WTC11 (cell line): ENCODE measurements around the gene PXT1. TPM values are rescaled to one million over a fixed set of nuclear protein-coding genes. Genes with fewer than 3 reads are reported as not detected.
A peak's percentile ranks its signal among the peaks of the same experiment; 100 is the strongest.

Experiments
- ATAC-seq: fragments of 200-7000 bp; cut with Tn5 transposase; 2 replicates; pipeline ENCODE4 v1.10.0; 2021; ENCODE audit warnings: mild to moderate bottlenecking, moderate library complexity
- CTCF ChIA-PET: fragments of 300-600 bp; sonication (Branson Sonifier 250); formaldehyde crosslinking; loops from one replicate; lab custom pipeline; 2021; ENCODE audit warnings: antibody characterized with exemption; lab: Charles Lee
- POLR2A ChIA-PET: fragments of 350-600 bp; sonication (Branson Sonifier 250); formaldehyde crosslinking; loops from one replicate; lab custom pipeline; 2021; ENCODE audit warnings: antibody characterized with exemption; lab: Charles Lee
- DNase-seq: peaks from one replicate; pipeline ENCODE4 v3.0.0; 2021; ENCODE audit warnings: low spot score
- H3K27ac Mint-ChIP-seq: 2 replicates; pipeline ENCODE4 v1.8.0; 2021; ENCODE audit warnings: mixed read lengths
- H3K27me3 Mint-ChIP-seq: 2 replicates; pipeline ENCODE4 v1.8.0; 2021; ENCODE audit warnings: low read depth, mild to moderate bottlenecking, moderate library complexity, mixed read lengths
- H3K36me3 Mint-ChIP-seq: 2 replicates; pipeline ENCODE4 v1.8.0; 2021; ENCODE audit warnings: mixed read lengths
- H3K4me1 Mint-ChIP-seq: 2 replicates; pipeline ENCODE4 v1.8.0; 2022; ENCODE audit warnings: mixed read lengths
- H3K4me3 Mint-ChIP-seq: 2 replicates; pipeline ENCODE4 v1.8.0; 2021; ENCODE audit warnings: mild to moderate bottlenecking, moderate library complexity, mixed read lengths
- H3K9me3 Mint-ChIP-seq: 2 replicates; pipeline ENCODE4 v1.8.0; 2021; ENCODE audit warnings: mixed read lengths
- AR ChIP-seq: fragments of 250-450 bp; sonication (Bioruptor Pico); IDR thresholded peaks from 2 replicates; pipeline ENCODE4 v1.9.0; 2021; ENCODE audit warnings: mild to moderate bottlenecking
- ATF6 ChIP-seq: sonication (generic); formaldehyde crosslinking; IDR thresholded peaks from 2 replicates; pipeline ENCODE4 v1.8.1; 2023; ENCODE audit warnings: mild to moderate bottlenecking, missing genetic modification reagents
- HMGXB4 ChIP-seq: sonication (generic); formaldehyde crosslinking; IDR thresholded peaks from 2 replicates; pipeline ENCODE4 v1.8.1; 2023; ENCODE audit warnings: mild to moderate bottlenecking, moderate library complexity, missing genetic modification reagents
- NR2C2 ChIP-seq: sonication (generic); formaldehyde crosslinking; IDR thresholded peaks from 2 replicates; pipeline ENCODE4 v1.8.0; 2022; ENCODE audit warnings: mild to moderate bottlenecking, missing genetic modification reagents
- ZNF121 ChIP-seq: sonication (generic); formaldehyde crosslinking; IDR thresholded peaks from 2 replicates; pipeline ENCODE4 v1.8.0; 2023; ENCODE audit warnings: missing genetic modification reagents
- ZNF512 ChIP-seq: sonication (generic); formaldehyde crosslinking; IDR thresholded peaks from 2 replicates; pipeline ENCODE4 v1.8.1; 2022; ENCODE audit warnings: missing genetic modification reagents, borderline replicate concordance
- total RNA-seq: library from RNA; stranded (reverse); gene quantifications from 3 replicates; pipeline ENCODE4 v1.2.3, GENCODE V29; 2021
- TF ChIP-seq, protein P1 (sequence below): fragments of 250-450 bp; sonication (Bioruptor Pico); IDR thresholded peaks from 2 replicates; pipeline ENCODE4 v1.9.0; 2021; ENCODE audit warnings: mild to moderate bottlenecking, borderline replicate concordance
- TF ChIP-seq, protein P2 (sequence below): fragments of 250-450 bp; sonication (Bioruptor Pico); IDR thresholded peaks from 2 replicates; pipeline ENCODE4 v1.8.0; 2021; ENCODE audit warnings: mild to moderate bottlenecking

The PXT1 gene
- total RNA-seq, 1 experiment from 2014 or later: 0.15 TPM

- TF ChIP-seq HMGXB4 (CRISPR knock-in tag) (0 out of 2 replicates have a peak, but pooled peaks have one; percentile 64), AR (CRISPR knock-in tag) (no peak)
These were observed at the start of gene PXT1, which contains the start of gene KCTD20 (continued) for GRCh38 chr6:36442671-36443470.

DNA sequence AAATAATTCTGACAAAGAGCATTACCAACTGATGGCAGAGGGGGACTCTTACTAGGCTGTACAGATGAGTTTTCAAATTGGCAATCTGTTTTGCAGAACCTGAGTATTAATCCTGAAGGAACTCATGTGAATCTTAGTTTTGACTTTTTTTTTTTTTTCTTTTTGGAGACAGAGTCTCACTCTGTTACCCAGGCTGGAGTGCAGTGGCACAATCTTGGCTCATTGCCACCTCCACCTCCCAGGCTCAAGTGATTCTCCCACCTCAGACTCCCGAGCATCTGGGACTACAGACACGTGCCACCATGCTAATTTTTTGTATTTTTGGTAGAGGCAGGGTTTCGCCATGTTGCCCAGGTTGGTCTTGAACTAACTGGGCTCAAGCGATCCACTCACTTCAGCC lies 49.4 kb upstream of the PXT1 start:
- Mint-ChIP-seq H3K9me3 (no peaks in the 10 kb centered on the region), H3K27ac (peak overlapping the region; percentile 62), H3K36me3 (peaks cover 32% of the 10 kb centered on the region)
- ChIA-PET POLR2A (no interaction called here), CTCF (interaction anchor here (0.6 to 2.5 kb wide), 2 partner anchors 32 to 63 kb away, joined by 4 to 10 read pairs; no protein-coding TSS in a partner anchor)
- TF ChIP-seq ZNF512 (CRISPR knock-in tag): no peak
- TF ChIP-seq, all 79 proteins: peak for 0
- ATAC-seq (no peak), DNase-seq (no peak)
- peaks cover 32% of the 10 kb centered on the region for H3K4me1 Mint-ChIP-seq
- H3K4me3 Mint-ChIP-seq: no peak overlapping the region
- H3K27me3 Mint-ChIP-seq: no peaks in the 10 kb centered on the region

- POLR2A ChIA-PET: no interaction called here
- TF ChIP-seq, protein P1, sequence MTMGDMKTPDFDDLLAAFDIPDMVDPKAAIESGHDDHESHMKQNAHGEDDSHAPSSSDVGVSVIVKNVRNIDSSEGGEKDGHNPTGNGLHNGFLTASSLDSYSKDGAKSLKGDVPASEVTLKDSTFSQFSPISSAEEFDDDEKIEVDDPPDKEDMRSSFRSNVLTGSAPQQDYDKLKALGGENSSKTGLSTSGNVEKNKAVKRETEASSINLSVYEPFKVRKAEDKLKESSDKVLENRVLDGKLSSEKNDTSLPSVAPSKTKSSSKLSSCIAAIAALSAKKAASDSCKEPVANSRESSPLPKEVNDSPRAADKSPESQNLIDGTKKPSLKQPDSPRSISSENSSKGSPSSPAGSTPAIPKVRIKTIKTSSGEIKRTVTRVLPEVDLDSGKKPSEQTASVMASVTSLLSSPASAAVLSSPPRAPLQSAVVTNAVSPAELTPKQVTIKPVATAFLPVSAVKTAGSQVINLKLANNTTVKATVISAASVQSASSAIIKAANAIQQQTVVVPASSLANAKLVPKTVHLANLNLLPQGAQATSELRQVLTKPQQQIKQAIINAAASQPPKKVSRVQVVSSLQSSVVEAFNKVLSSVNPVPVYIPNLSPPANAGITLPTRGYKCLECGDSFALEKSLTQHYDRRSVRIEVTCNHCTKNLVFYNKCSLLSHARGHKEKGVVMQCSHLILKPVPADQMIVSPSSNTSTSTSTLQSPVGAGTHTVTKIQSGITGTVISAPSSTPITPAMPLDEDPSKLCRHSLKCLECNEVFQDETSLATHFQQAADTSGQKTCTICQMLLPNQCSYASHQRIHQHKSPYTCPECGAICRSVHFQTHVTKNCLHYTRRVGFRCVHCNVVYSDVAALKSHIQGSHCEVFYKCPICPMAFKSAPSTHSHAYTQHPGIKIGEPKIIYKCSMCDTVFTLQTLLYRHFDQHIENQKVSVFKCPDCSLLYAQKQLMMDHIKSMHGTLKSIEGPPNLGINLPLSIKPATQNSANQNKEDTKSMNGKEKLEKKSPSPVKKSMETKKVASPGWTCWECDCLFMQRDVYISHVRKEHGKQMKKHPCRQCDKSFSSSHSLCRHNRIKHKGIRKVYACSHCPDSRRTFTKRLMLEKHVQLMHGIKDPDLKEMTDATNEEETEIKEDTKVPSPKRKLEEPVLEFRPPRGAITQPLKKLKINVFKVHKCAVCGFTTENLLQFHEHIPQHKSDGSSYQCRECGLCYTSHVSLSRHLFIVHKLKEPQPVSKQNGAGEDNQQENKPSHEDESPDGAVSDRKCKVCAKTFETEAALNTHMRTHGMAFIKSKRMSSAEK (CRISPR knock-in tag): no peak
- TF ChIP-seq ZNF121 (no peak), ATF6 (CRISPR knock-in tag) (no peak), NR2C2 (CRISPR knock-in tag) (no peak)
- TF ChIP-seq, protein P2, sequence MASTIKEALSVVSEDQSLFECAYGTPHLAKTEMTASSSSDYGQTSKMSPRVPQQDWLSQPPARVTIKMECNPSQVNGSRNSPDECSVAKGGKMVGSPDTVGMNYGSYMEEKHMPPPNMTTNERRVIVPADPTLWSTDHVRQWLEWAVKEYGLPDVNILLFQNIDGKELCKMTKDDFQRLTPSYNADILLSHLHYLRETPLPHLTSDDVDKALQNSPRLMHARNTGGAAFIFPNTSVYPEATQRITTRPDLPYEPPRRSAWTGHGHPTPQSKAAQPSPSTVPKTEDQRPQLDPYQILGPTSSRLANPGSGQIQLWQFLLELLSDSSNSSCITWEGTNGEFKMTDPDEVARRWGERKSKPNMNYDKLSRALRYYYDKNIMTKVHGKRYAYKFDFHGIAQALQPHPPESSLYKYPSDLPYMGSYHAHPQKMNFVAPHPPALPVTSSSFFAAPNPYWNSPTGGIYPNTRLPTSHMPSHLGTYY: no peak
- TF ChIP-seq, all 79 proteins: peak for 0
- Mint-ChIP-seq H3K27me3 (no peaks in the 10 kb centered on the region), H3K27ac (peak overlapping the region; percentile 69), H3K9me3 (no peaks in the 10 kb centered on the region), H3K4me3 (no peak overlapping the region), H3K4me1 (peaks cover 32% of the 10 kb centered on the region), H3K36me3 (peaks cover 32% of the 10 kb centered on the region)
- CTCF ChIA-PET: interaction anchor here (0.6 to 2.5 kb wide), 2 partner anchors 33 to 62 kb away, joined by 4 to 10 read pairs; no protein-coding TSS in a partner anchor
- DNase-seq (no peak), ATAC-seq (peak; percentile 66)
These were observed 48.8 kb upstream of the PXT1 start for GRCh38 chr6:36491378-36491965.
